ENCODE data around the gene GABPA.

DNA sequence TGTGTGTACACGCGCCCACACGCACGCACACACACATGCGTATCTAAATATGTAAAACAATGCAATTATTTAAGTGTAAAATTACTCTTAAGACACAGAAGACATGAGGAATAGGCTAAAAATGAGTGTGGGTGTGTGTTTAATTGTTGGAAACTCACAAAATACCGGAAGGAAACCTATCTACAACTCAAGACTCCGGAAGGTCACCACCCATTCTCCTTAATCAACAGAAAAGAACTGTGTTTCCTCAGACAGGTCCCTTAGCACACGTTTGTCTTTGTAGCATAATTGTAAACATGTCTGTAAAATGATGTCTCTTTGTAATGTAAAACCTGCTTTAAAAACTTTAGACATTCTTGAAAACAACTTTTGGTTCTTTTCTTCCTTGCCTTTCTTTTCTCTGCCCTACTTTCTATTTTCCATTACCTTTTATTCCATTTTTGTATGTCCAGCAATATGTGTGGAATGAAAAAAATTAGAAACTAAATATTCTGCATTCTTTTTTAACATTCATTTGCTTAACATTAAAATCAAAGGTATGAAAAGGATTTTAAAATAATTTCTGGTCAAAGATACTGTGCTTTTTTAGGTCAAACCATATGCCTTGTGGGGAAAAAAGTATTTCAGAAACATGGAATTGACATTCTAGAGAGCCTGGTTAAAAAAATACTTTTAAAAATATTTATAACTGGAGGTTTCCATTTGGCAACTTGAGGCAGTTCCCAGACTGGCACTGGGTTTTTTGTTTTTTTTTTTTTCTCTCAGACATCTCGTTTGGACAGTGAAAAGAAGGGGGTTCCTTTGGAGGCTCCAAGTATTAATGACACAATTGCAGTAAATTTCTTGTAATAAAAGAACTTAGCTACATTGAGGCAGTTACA lies 46.3 kb upstream of the GABPA start:
- TF ChIP-seq POLR2A (IDR thresholded peaks at IDR 0.05), result no peak
- TF ChIP-seq, protein P1, sequence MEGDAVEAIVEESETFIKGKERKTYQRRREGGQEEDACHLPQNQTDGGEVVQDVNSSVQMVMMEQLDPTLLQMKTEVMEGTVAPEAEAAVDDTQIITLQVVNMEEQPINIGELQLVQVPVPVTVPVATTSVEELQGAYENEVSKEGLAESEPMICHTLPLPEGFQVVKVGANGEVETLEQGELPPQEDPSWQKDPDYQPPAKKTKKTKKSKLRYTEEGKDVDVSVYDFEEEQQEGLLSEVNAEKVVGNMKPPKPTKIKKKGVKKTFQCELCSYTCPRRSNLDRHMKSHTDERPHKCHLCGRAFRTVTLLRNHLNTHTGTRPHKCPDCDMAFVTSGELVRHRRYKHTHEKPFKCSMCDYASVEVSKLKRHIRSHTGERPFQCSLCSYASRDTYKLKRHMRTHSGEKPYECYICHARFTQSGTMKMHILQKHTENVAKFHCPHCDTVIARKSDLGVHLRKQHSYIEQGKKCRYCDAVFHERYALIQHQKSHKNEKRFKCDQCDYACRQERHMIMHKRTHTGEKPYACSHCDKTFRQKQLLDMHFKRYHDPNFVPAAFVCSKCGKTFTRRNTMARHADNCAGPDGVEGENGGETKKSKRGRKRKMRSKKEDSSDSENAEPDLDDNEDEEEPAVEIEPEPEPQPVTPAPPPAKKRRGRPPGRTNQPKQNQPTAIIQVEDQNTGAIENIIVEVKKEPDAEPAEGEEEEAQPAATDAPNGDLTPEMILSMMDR (IDR thresholded peaks at IDR 0.05), result no peak
